Right atrium auricular region (tissue), 2 donors: ENCODE results near the gene ACVR2B. TPM values are rescaled to one million over a fixed set of nuclear protein-coding genes. Genes with fewer than 3 reads are reported as not detected.

Experiments
- DNase-seq: peaks from one replicate; pipeline ENCODE4 v3.0.0-alpha.2; 2019; ENCODE audit warnings: low spot score
- H3K27ac ChIP-seq, 2 donors: fragments of 200-600 bp; sonication (generic); 1 replicate in 1 of 2; 2 replicates in 1 of 2; pipeline ENCODE4 v1.5.1; 2016 to 2019
- H3K27me3 ChIP-seq, 2 donors: fragments of 200-600 bp; sonication (generic); one replicate each; pipeline versions ENCODE4 v1.5.1 to v1.6.0; 2017 to 2019
- H3K36me3 ChIP-seq: fragments of 200-600 bp; sonication (generic); one replicate; pipeline ENCODE4 v1.5.1; 2016
- H3K4me1 ChIP-seq, 2 donors: fragments of 200-600 bp; sonication (generic); one replicate each; pipeline versions ENCODE4 v1.5.1 to v1.6.0; 2017 to 2019
- H3K4me3 ChIP-seq, 2 donors: fragments of 200-600 bp; sonication (generic); 1 replicate in 1 of 2; 2 replicates in 1 of 2; pipeline ENCODE4 v1.5.1; 2017 to 2019; ENCODE audit warnings: mild to moderate bottlenecking in 1 of 2, moderate library complexity in 1 of 2
- H3K9me3 ChIP-seq, 2 donors: fragments of 200-600 bp; sonication (generic); one replicate each; pipeline ENCODE4 v1.5.1; 2019
- CTCF ChIP-seq, 2 donors: fragments of 200-600 bp; sonication (generic); IDR thresholded peaks; one replicate each; pipeline ENCODE4 v1.5.1; 2019; ENCODE audit warnings: antibody characterized with exemption in 2 of 2
- total RNA-seq, 2 donors: library from RNA; depleted of rRNA; stranded (reverse); fragments of >200 nt; gene quantifications; one replicate each; pipeline ENCODE4 v1.1.0, GENCODE V29; 2016

Gene ACVR2B
- total RNA-seq, 2 donors from 2014 or later = 3.9 to 6.0 TPM

- H3K27me3 ChIP-seq = no peaks in the 10 kb centered on the region
- H3K4me1 ChIP-seq = no peaks in the 10 kb centered on the region
- H3K4me3 ChIP-seq = no peak overlapping the region
- no peak for DNase-seq
- no peak overlapping the region for H3K27ac ChIP-seq
- no peaks in the 10 kb centered on the region for H3K9me3 ChIP-seq
- TF ChIP-seq CTCF (IDR thresholded peaks at IDR 0.05) = no peak
- H3K36me3 ChIP-seq = peaks cover 35% of the 10 kb centered on the region
These were observed 27.2 kb downstream of the ACVR2B start for GRCh38 chr3:38480930-38481329.

DNA sequence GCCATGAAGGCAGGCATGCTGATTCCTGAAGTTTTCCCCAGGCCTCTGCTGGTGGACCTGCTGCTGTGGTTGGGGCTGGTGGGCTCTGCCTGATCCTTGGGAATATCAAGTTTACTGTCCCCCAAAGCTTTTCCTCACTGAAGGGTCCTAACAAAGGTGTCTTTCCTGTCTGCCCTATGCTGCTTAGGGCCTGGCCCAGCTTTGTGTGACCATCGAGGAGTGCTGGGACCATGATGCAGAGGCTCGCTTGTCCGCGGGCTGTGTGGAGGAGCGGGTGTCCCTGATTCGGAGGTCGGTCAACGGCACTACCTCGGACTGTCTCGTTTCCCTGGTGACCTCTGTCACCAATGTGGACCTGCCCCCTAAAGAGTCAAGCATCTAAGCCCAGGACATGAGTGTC lies 29.3 kb downstream of the ACVR2B start:
- DNase-seq = no peak
- peaks cover 35% of the 10 kb centered on the region for H3K36me3 ChIP-seq
- H3K27me3 ChIP-seq = no peaks in the 10 kb centered on the region
- TF ChIP-seq CTCF (IDR thresholded peaks at IDR 0.05) = no peak
- H3K27ac ChIP-seq = no peak overlapping the region
- no peak overlapping the region for H3K4me3 ChIP-seq
- H3K9me3 ChIP-seq = no peaks in the 10 kb centered on the region
- no peaks in the 10 kb centered on the region for H3K4me1 ChIP-seq

DNA sequence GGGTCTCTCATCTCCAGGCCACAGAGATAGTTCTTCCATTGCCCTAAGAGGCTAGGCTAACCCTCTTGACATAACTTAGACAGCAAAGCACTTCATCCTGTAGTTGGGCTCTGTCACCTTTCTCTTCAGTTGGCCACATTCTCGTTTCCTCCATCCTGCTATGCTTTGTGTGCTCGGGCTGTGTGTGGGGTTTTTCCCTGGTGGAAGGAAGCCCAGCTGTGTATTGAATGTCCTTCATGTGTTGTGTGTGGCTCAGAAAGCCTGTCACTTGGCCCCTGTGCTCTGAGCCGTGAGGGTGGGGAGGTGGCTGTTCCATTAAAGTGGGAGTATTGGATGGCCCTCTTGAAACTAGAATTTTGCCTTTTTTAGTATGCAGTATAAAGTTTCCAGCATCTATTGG lies 33.6 kb downstream of the ACVR2B start:
- peaks cover 8% of the 10 kb centered on the region for H3K36me3 ChIP-seq
- DNase-seq = no peak
- no peaks in the 10 kb centered on the region for H3K9me3 ChIP-seq
- H3K4me3 ChIP-seq = no peak overlapping the region
- TF ChIP-seq CTCF (IDR thresholded peaks at IDR 0.05) = no peak
- H3K27ac ChIP-seq = no peak overlapping the region
- no peaks in the 10 kb centered on the region for H3K4me1 ChIP-seq
- no peaks in the 10 kb centered on the region for H3K27me3 ChIP-seq

GRCh38 chr3:38488949-38489348 lies 35.3 kb downstream of the ACVR2B start:
- no peak for DNase-seq
- Histone ChIP-seq H3K4me3 (no peak overlapping the region), H3K27me3 (no peaks in the 10 kb centered on the region), H3K9me3 (no peaks in the 10 kb centered on the region), H3K4me1 (no peaks in the 10 kb centered on the region), H3K27ac (no peak overlapping the region), H3K36me3 (no peaks in the 10 kb centered on the region)
- TF ChIP-seq CTCF (IDR thresholded peaks at IDR 0.05) = no peak

DNA sequence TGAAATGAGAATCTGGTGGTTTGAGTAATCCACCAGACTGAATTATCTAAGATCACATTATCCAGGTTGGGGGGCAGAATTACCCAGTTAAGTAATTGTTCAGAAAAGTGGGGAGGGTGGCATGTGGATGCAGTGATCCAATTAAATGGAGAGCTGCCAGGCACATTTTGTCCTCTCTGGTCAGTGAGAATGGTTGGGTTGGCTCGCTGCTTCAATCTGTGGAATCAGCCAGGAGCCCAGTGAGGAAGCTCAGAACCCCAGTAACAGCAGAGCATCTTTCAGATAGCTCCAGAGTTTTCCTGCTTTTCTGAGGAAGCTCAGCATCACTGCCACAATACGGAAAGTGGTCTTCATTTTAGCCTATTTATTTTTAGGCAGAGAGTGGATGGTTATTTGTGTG lies 36.1 kb downstream of the ACVR2B start:
- Histone ChIP-seq H3K27me3 (no peaks in the 10 kb centered on the region), H3K27ac (no peak overlapping the region), H3K4me3 (no peak overlapping the region), H3K9me3 (no peaks in the 10 kb centered on the region), H3K36me3 (no peaks in the 10 kb centered on the region), H3K4me1 (no peaks in the 10 kb centered on the region)
- no peak for TF ChIP-seq CTCF (IDR thresholded peaks at IDR 0.05)
- DNase-seq = no peak

GRCh38 chr3:38490281-38491030 lies 36.8 kb downstream of the ACVR2B start:
- H3K27me3 ChIP-seq = no peaks in the 10 kb centered on the region
- no peak for TF ChIP-seq CTCF (IDR thresholded peaks at IDR 0.05)
- H3K36me3 ChIP-seq = no peaks in the 10 kb centered on the region
- no peak for DNase-seq
- no peak overlapping the region for H3K4me3 ChIP-seq
- no peak overlapping the region for H3K27ac ChIP-seq
- no peaks in the 10 kb centered on the region for H3K9me3 ChIP-seq
- H3K4me1 ChIP-seq = no peaks in the 10 kb centered on the region
